ENCODE data around the gene SFSWAP. TPM values are rescaled to one million over a fixed set of nuclear protein-coding genes. Genes with fewer than 3 reads are reported as not detected.
A peak's percentile ranks its signal among the peaks of the same experiment; 100 is the strongest.

SFSWAP gene
- total and polyA plus RNA-seq, 7 experiments from 2014 or later, result 16.9 to 120 (median 97.4) TPM

- no peak for ATAC-seq
- H3K27me3 ChIP-seq (ENCODE audit: control insufficient read depth in 2 of 2, insufficient read depth in 2 of 2, low read length in 2 of 2), result no peaks in the 10 kb centered on the region
Measured at GRCh38 chr12:131683266-131684014, 27.4 kb upstream of the SFSWAP start.

DNA sequence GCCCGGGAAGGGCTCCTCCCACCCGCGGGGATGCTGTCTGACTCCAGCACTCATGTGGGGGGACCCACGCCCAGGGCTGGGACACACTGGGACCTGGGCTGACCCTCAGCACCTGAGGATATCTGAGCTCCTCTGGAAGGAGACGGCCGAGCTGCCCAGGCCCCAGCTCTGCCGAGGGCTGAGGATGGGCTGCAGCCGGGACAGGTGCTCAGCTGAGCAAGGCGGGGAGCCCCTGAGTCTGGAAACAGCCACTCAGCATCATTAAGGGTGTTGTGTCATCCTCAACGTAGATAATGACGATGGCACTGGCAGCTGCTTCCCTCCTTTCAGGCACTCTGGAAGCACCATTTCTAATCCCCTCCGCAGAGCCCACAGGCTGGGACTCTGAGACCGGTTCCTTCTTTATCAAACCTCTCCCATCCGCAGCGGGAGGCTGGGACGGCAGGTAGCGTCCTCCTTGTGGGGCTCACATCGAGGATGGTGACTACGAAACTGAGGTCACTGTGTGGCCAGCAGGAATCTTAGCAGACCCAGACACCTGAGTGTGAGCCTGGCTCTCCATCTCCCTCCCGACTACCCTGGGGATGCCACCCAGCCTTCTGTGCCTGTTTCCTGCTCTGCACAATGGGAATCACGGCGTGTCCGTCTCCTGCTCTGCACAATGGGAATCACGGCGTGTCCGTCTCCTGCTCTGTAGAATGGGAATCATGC, 26.7 kb upstream of the SFSWAP start:
- H3K4me3 Mint-ChIP-seq, result no peak overlapping the region
- no peak for DNase-seq
- H3K36me3 ChIP-seq (ENCODE audit: control insufficient read depth in 2 of 3, insufficient read depth in 3 of 3, low read length in 3 of 3), result no peaks in the 10 kb centered on the region
- H3K27me3 ChIP-seq (ENCODE audit: control insufficient read depth in 2 of 2, insufficient read depth in 2 of 2, low read length in 2 of 2), result no peaks in the 10 kb centered on the region
- no peak for ATAC-seq
- intact Hi-C loops (cut with micrococcal nuclease), result loop anchor here in 1 of 2 donors (5.0 kb wide), 1 partner anchor 77 kb away; no protein-coding TSS in a partner anchor
- ChIA-PET CTCF (no interaction called here), POLR2A (no interaction called here)
- H3K36me3 Mint-ChIP-seq, result no peaks in the 10 kb centered on the region
- H3K4me1 ChIP-seq (ENCODE audit: control insufficient read depth in 2 of 2, insufficient read depth in 2 of 2, low read length in 2 of 2), result no peaks in the 10 kb centered on the region
- no peaks in the 10 kb centered on the region for H3K9me3 ChIP-seq (ENCODE audit: control insufficient read depth in 2 of 3, low read length in 3 of 3)
- H3K4me3 ChIP-seq (ENCODE audit: low read length), result no peak overlapping the region
- no peak overlapping the region for H3K27ac ChIP-seq (ENCODE audit: low read depth, low read length)
- H3K4me1 Mint-ChIP-seq, result peaks cover 0 to 17% (median 11%) of the 10 kb centered on the region in 7 donors
- peaks cover 0 to 6% (median 2%) of the 10 kb centered on the region in 5 donors for H3K27me3 Mint-ChIP-seq
- H3K27ac Mint-ChIP-seq, result no peak overlapping the region
- peaks cover 0 to 20% (median 0%) of the 10 kb centered on the region in 11 donors for H3K9me3 Mint-ChIP-seq

More at GRCh38 chr12:131683266-131684014, 27.4 kb upstream of the SFSWAP start:
- Histone ChIP-seq H3K36me3 (ENCODE audit: control insufficient read depth in 2 of 3, insufficient read depth in 3 of 3, low read length in 3 of 3) (no peaks in the 10 kb centered on the region), H3K9me3 (ENCODE audit: control insufficient read depth in 2 of 3, low read length in 3 of 3) (no peaks in the 10 kb centered on the region), H3K4me1 (ENCODE audit: control insufficient read depth in 2 of 2, insufficient read depth in 2 of 2, low read length in 2 of 2) (no peaks in the 10 kb centered on the region), H3K4me3 (ENCODE audit: low read length) (no peak overlapping the region), H3K27ac (ENCODE audit: low read depth, low read length) (no peak overlapping the region)
- H3K4me1 Mint-ChIP-seq, result peaks cover 0 to 17% (median 11%) of the 10 kb centered on the region in 7 donors
- no peak for DNase-seq
- H3K4me3 Mint-ChIP-seq, result peak overlapping the region in 1 of 10 donors; percentile 63
- H3K9me3 Mint-ChIP-seq, result peaks cover 0 to 12% (median 0%) of the 10 kb centered on the region in 11 donors
- no peaks in the 10 kb centered on the region for H3K36me3 Mint-ChIP-seq
- POLR2A ChIA-PET, result no interaction called here
- CTCF ChIA-PET, result no interaction called here
- H3K27me3 Mint-ChIP-seq, result peaks cover 0 to 6% (median 2%) of the 10 kb centered on the region in 5 donors
- intact Hi-C loops (cut with micrococcal nuclease), result loop anchor here in 1 of 2 donors (5.0 kb wide), 1 partner anchor 76 kb away; no protein-coding TSS in a partner anchor
- H3K27ac Mint-ChIP-seq, result peak overlapping the region in 1 of 9 donors; percentile 56

DNA sequence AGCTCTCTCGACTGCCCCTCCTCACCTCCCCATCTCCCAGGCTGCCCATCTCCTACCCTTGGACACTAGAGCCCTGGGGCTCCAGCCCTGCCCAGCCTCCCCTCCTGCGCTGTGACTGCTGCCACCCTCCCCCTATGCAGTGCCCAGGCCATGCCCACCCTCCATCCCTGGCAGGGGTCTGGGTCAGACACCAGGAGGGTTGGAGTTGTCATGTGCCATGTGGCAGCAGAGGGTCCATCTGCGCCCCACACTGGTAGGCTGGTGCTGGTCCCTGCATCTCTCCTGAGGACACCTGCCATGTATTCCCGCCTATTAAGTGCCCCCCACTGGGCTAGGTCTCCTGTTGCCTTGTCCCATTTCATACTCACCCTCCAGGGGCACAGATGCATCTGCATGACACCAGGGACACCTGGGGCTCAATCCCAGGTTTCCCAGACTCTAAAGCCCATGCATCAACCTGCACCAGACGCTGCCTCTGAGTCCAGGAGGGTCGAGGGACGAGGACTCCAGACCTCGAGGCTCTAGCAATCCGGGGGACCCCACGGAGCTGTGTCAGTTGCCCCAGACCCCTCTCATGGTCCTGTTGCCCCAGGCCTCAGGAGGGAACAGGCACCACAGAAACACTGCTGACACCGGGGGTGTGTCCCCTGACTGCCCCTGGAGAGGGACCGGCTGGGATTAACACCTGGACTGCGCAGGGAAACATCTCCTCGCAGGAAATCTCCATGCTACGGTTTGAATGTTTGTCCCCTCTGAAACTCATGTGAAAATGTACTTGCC, 23.4 kb upstream of the SFSWAP start:
- no peaks in the 10 kb centered on the region for H3K36me3 ChIP-seq (ENCODE audit: control insufficient read depth in 2 of 3, insufficient read depth in 3 of 3, low read length in 3 of 3)
- ATAC-seq, result no peak
- ChIA-PET CTCF (no interaction called here), POLR2A (no interaction called here)
- no peaks in the 10 kb centered on the region for H3K27me3 ChIP-seq (ENCODE audit: control insufficient read depth in 2 of 2, insufficient read depth in 2 of 2, low read length in 2 of 2)
- H3K9me3 ChIP-seq (ENCODE audit: control insufficient read depth in 2 of 3, low read length in 3 of 3), result no peaks in the 10 kb centered on the region
- H3K27me3 Mint-ChIP-seq, result peaks cover 0 to 10% (median 6%) of the 10 kb centered on the region in 5 donors
- intact Hi-C loops (cut with micrococcal nuclease), result no loop called here
- no peak overlapping the region for H3K27ac ChIP-seq (ENCODE audit: low read depth, low read length)
- H3K4me1 Mint-ChIP-seq, result peaks cover 0 to 7% (median 3%) of the 10 kb centered on the region in 7 donors
- no peak overlapping the region for H3K4me3 ChIP-seq (ENCODE audit: low read length)
- H3K27ac Mint-ChIP-seq, result no peak overlapping the region
- peaks cover 0 to 20% (median 0%) of the 10 kb centered on the region in 11 donors for H3K9me3 Mint-ChIP-seq
- DNase-seq, result no peak
- H3K4me1 ChIP-seq (ENCODE audit: control insufficient read depth in 2 of 2, insufficient read depth in 2 of 2, low read length in 2 of 2), result no peaks in the 10 kb centered on the region
- H3K36me3 Mint-ChIP-seq, result no peaks in the 10 kb centered on the region
- no peak overlapping the region for H3K4me3 Mint-ChIP-seq

- Histone ChIP-seq H3K36me3 (ENCODE audit: control insufficient read depth in 2 of 3, insufficient read depth in 3 of 3, low read length in 3 of 3) (no peaks in the 10 kb centered on the region), H3K9me3 (ENCODE audit: control insufficient read depth in 2 of 3, low read length in 3 of 3) (no peaks in the 10 kb centered on the region), H3K4me1 (ENCODE audit: control insufficient read depth in 2 of 2, insufficient read depth in 2 of 2, low read length in 2 of 2) (no peaks in the 10 kb centered on the region), H3K4me3 (ENCODE audit: low read length) (no peak overlapping the region), H3K27me3 (ENCODE audit: control insufficient read depth in 2 of 2, insufficient read depth in 2 of 2, low read length in 2 of 2) (no peaks in the 10 kb centered on the region), H3K27ac (ENCODE audit: low read depth, low read length) (no peak overlapping the region)
- ATAC-seq (no peak), DNase-seq (no peak)
- intact Hi-C loops (cut with micrococcal nuclease), result no loop called here
- ChIA-PET POLR2A (no interaction called here), CTCF (no interaction called here)
- no peaks in the 10 kb centered on the region for H3K36me3 Mint-ChIP-seq
- no peak overlapping the region for H3K27ac Mint-ChIP-seq
- no peak overlapping the region for H3K4me3 Mint-ChIP-seq
- H3K4me1 Mint-ChIP-seq, result peaks cover 0 to under 1% (median 0%) of the 10 kb centered on the region in 7 donors
- H3K9me3 Mint-ChIP-seq, result peaks cover 0 to 13% (median 0%) of the 10 kb centered on the region in 11 donors
- peaks cover 0 to 10% (median 0%) of the 10 kb centered on the region in 5 donors for H3K27me3 Mint-ChIP-seq
Measured at GRCh38 chr12:131688131-131688844, 22.6 kb upstream of the SFSWAP start.

GRCh38 chr12:131688845-131689154, 22.1 kb upstream of the SFSWAP start:
- Histone ChIP-seq H3K36me3 (ENCODE audit: control insufficient read depth in 2 of 3, insufficient read depth in 3 of 3, low read length in 3 of 3) (no peaks in the 10 kb centered on the region), H3K9me3 (ENCODE audit: control insufficient read depth in 2 of 3, low read length in 3 of 3) (no peaks in the 10 kb centered on the region), H3K4me1 (ENCODE audit: control insufficient read depth in 2 of 2, insufficient read depth in 2 of 2, low read length in 2 of 2) (no peaks in the 10 kb centered on the region), H3K4me3 (ENCODE audit: low read length) (no peak overlapping the region), H3K27ac (ENCODE audit: low read depth, low read length) (no peak overlapping the region), H3K27me3 (ENCODE audit: control insufficient read depth in 2 of 2, insufficient read depth in 2 of 2, low read length in 2 of 2) (no peaks in the 10 kb centered on the region)
- ChIA-PET POLR2A (no interaction called here), CTCF (no interaction called here)
- Mint-ChIP-seq H3K27ac (no peak overlapping the region), H3K4me1 (no peaks in the 10 kb centered on the region), H3K9me3 (peaks cover 0 to 13% (median 0%) of the 10 kb centered on the region in 11 donors), H3K27me3 (peaks cover 0 to 10% (median 0%) of the 10 kb centered on the region in 5 donors), H3K36me3 (no peaks in the 10 kb centered on the region), H3K4me3 (no peak overlapping the region)
- DNase-seq, result no peak
- intact Hi-C loops (cut with micrococcal nuclease), result no loop called here
- no peak for ATAC-seq

DNA sequence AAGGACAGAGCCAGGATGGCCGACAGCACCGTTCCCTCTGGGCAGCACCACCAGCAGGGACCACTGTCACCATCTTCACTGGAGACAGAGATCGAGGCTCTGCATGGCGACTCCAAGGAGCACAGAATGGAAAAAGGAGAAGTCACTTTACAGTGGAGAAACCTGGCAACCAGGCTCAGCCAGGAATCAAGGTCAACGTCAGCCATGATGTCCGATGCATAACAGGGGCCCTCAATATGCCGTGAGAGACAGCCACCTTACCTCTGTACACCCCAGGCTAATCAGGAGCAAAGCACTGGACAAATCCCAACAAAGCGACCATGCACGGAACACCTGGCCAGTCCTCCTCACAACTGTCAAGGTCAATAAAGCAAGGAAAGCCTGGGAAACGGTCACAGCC, 20.6 kb upstream of the SFSWAP start:
- DNase-seq (no peak), ATAC-seq (no peak)
- CTCF ChIA-PET, result no interaction called here
- Histone ChIP-seq H3K27ac (ENCODE audit: low read depth, low read length) (no peak overlapping the region), H3K4me3 (ENCODE audit: low read length) (no peak overlapping the region), H3K36me3 (ENCODE audit: control insufficient read depth in 2 of 3, insufficient read depth in 3 of 3, low read length in 3 of 3) (no peaks in the 10 kb centered on the region), H3K4me1 (ENCODE audit: control insufficient read depth in 2 of 2, insufficient read depth in 2 of 2, low read length in 2 of 2) (no peaks in the 10 kb centered on the region), H3K9me3 (ENCODE audit: control insufficient read depth in 2 of 3, low read length in 3 of 3) (no peaks in the 10 kb centered on the region), H3K27me3 (ENCODE audit: control insufficient read depth in 2 of 2, insufficient read depth in 2 of 2, low read length in 2 of 2) (no peaks in the 10 kb centered on the region)
- peaks cover 0 to 10% (median 0%) of the 10 kb centered on the region in 5 donors for H3K27me3 Mint-ChIP-seq
- intact Hi-C loops (cut with micrococcal nuclease), result no loop called here
- H3K27ac Mint-ChIP-seq, result peak overlapping the region in 1 of 9 donors; percentile 64
- H3K4me1 Mint-ChIP-seq, result no peaks in the 10 kb centered on the region
- H3K9me3 Mint-ChIP-seq, result peaks cover 0 to 13% (median 0%) of the 10 kb centered on the region in 11 donors
- no peak overlapping the region for H3K4me3 Mint-ChIP-seq
- POLR2A ChIA-PET, result no interaction called here
- H3K36me3 Mint-ChIP-seq, result no peaks in the 10 kb centered on the region

Data from naive thymus-derived CD4-positive, alpha-beta T cell (primary cell).